Sigmoid colon (tissue), 4 donors: Measurements from ENCODE around the gene ARHGEF1.

ENCODE experiments used
- EP300 ChIP-seq, 4 donors: sonication (generic); formaldehyde crosslinking; IDR thresholded peaks; one replicate each; pipeline ENCODE4 v1.6.1; 2017; ENCODE audit warnings: antibody characterized with exemption in 4 of 4
- POLR2A ChIP-seq, 2 donors: fragments of 450-650 bp; IDR thresholded peaks; one replicate each; pipeline ENCODE4 v1.6.1; 2016; ENCODE audit warnings: antibody characterized with exemption in 2 of 2, mild to moderate bottlenecking in 2 of 2, moderate library complexity in 2 of 2
- POLR2AphosphoS5 ChIP-seq, 4 donors: sonication (generic); formaldehyde crosslinking; IDR thresholded peaks; one replicate each; pipeline ENCODE4 v1.6.1; 2017; ENCODE audit warnings: antibody characterized with exemption in 4 of 4
- TF ChIP-seq, protein P1 (sequence below), 4 experiments: fragments of 450-650 bp in 3 of 4; fragments of 200-600 bp in 1 of 4; IDR thresholded peaks; one replicate each; pipeline ENCODE4 v1.5.1; 2016 to 2019; ENCODE audit warnings: antibody characterized with exemption in 4 of 4, mild to moderate bottlenecking in 3 of 4, moderate library complexity in 2 of 4

DNA sequence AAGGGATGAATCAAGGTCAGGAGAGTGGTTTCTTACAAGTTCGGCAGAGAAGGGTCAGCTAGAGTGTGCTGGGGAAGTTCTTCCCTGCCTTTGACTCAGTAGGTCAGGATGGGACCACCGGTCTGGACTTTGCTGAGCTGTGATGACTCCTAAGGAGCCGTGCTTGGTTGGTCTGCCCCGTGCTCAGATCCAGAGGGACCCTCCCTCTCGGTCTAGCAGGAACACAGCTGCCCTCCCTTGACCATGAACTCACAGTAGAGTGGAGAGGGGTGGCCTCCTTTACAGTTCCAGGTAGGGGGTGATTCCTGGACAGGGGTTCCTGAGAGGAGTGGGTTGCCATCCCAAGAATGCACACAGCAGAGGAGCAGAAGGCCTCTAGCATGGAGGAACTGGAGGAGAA, 18.6 kb upstream of the ARHGEF1 start:
- TF ChIP-seq, protein P1, sequence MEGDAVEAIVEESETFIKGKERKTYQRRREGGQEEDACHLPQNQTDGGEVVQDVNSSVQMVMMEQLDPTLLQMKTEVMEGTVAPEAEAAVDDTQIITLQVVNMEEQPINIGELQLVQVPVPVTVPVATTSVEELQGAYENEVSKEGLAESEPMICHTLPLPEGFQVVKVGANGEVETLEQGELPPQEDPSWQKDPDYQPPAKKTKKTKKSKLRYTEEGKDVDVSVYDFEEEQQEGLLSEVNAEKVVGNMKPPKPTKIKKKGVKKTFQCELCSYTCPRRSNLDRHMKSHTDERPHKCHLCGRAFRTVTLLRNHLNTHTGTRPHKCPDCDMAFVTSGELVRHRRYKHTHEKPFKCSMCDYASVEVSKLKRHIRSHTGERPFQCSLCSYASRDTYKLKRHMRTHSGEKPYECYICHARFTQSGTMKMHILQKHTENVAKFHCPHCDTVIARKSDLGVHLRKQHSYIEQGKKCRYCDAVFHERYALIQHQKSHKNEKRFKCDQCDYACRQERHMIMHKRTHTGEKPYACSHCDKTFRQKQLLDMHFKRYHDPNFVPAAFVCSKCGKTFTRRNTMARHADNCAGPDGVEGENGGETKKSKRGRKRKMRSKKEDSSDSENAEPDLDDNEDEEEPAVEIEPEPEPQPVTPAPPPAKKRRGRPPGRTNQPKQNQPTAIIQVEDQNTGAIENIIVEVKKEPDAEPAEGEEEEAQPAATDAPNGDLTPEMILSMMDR (IDR thresholded peaks at IDR 0.05): no peak
- TF ChIP-seq POLR2AphosphoS5 (IDR thresholded peaks at IDR 0.05) (no peak), POLR2A (IDR thresholded peaks at IDR 0.05) (no peak), EP300 (IDR thresholded peaks at IDR 0.05) (no peak)
